A549 (cell line): ENCODE results near the gene ATP5MK. TPM values are rescaled to one million over a fixed set of nuclear protein-coding genes. Genes with fewer than 3 reads are reported as not detected.
"Not testable (repeated sequence)": the region's sequence is repeated elsewhere in the genome, so short reads cannot be mapped to it uniquely, and the experiment has no call there.

Source experiments
- ATAC-seq, 2 experiments: fragments of 200-7000 bp in 1 of 2; fragments of >200 bp in 1 of 2; cut with Nextera tagmentation in 1 of 2; cut with Tn5 transposase in 1 of 2; 3 replicates each; pipeline versions ENCODE4 v1.8.0 to v1.9.1; 2018 to 2020; ENCODE audit warnings: mild to moderate bottlenecking in 1 of 2, moderate library complexity in 1 of 2
- CTCF ChIA-PET: fragments of 300-600 bp; sonication (Branson Sonifier 250); formaldehyde crosslinking; extraction: SDS; loops from one replicate; lab custom pipeline; 2021; ENCODE audit warnings: antibody characterized with exemption, inconsistent platforms; lab: Yijun Ruan, JAX
- POLR2A ChIA-PET: fragments of 350-600 bp; formaldehyde crosslinking; extraction: SDS; loops from one replicate; lab custom pipeline; 2021; ENCODE audit warnings: antibody characterized with exemption, inconsistent platforms; lab: Yijun Ruan, JAX
- DNase-seq, 2 experiments: peaks; one replicate each; pipeline versions ENCODE4 v3.0.0 to v3.0.0-alpha.2; 2011 to 2016; ENCODE audit warnings: low read depth in 1 of 2, low spot score in 1 of 2
- FAIRE-seq: peaks from 2 replicates; lab custom pipeline; 2011; peaks lifted over from hg19 to GRCh38; lab: Jason Lieb, UNC
- H3K27ac ChIP-seq, 2 experiments: fragments of >200 bp; sonication (Bioruptor Twin); formaldehyde crosslinking; 3 replicates each; pipeline ENCODE4 v1.5.1; 2016 to 2017
- H3K4me1 ChIP-seq: fragments of >200 bp; sonication (Bioruptor Twin); formaldehyde crosslinking; 3 replicates; pipeline ENCODE4 v1.6.1; 2016
- H3K4me2 ChIP-seq: fragments of >200 bp; sonication (Bioruptor Twin); formaldehyde crosslinking; 3 replicates; pipeline ENCODE4 v1.6.1; 2016
- H3K4me3 ChIP-seq: fragments of >200 bp; sonication (Bioruptor Twin); formaldehyde crosslinking; 3 replicates; pipeline ENCODE4 v1.5.1; 2016
- H3K9me3 ChIP-seq: fragments of >200 bp; sonication (Bioruptor Twin); formaldehyde crosslinking; 3 replicates; pipeline ENCODE4 v1.6.1; 2016
- ATOH8 ChIP-seq: fragments of 250-450 bp; sonication (Bioruptor Pico); IDR thresholded peaks from 2 replicates; pipeline ENCODE4 v1.5.0; 2020; ENCODE audit warnings: low read depth, mild to moderate bottlenecking, moderate library complexity
- CBX2 ChIP-seq: fragments of 200-600 bp; sonication (generic); IDR thresholded peaks from 2 replicates; pipeline ENCODE4 v1.6.1; 2016; ENCODE audit warnings: low read depth, mild to moderate bottlenecking, borderline replicate concordance
- CEBPB ChIP-seq, 2 experiments: fragments of >200 bp in 1 of 2; sonication (Bioruptor Twin) in 1 of 2; formaldehyde crosslinking in 1 of 2; IDR thresholded peaks; 2 replicates each; pipeline ENCODE4 v1.6.1; 2012 to 2016
- CHD4 ChIP-seq: fragments of 200-600 bp; sonication (generic); IDR thresholded peaks from 2 replicates; pipeline ENCODE4 v1.6.1; 2016; ENCODE audit warnings: antibody characterized with exemption, mild to moderate bottlenecking, borderline replicate concordance
- EHF ChIP-seq: fragments of 250-450 bp; sonication (Bioruptor Pico); IDR thresholded peaks from 2 replicates; pipeline ENCODE4 v1.5.0; 2020; ENCODE audit warnings: mild to moderate bottlenecking
- EP300 ChIP-seq, 2 experiments: fragments of >200 bp; sonication (Bioruptor Twin); formaldehyde crosslinking; IDR thresholded peaks; 2 replicates in 1 of 2; 3 replicates in 1 of 2; pipeline ENCODE4 v1.6.1; 2016 to 2017
- ESRRA ChIP-seq: fragments of 150-350 bp; IDR thresholded peaks from 2 replicates; pipeline ENCODE4 v1.6.1; 2014; ENCODE audit warnings: mild to moderate bottlenecking, low read length, borderline replicate concordance
- FOSB ChIP-seq: fragments of 250-450 bp; sonication (Bioruptor Pico); IDR thresholded peaks from 2 replicates; pipeline ENCODE4 v1.5.0; 2020; ENCODE audit warnings: mild to moderate bottlenecking, moderate library complexity
- GATA3 ChIP-seq: IDR thresholded peaks from 2 replicates; pipeline ENCODE4 v1.6.1; 2012; ENCODE audit warnings: borderline replicate concordance
- HEYL ChIP-seq: fragments of 250-450 bp; sonication (Bioruptor Pico); IDR thresholded peaks from 2 replicates; pipeline ENCODE4 v1.8.0; 2021; ENCODE audit warnings: mild to moderate bottlenecking, moderate library complexity
- HMGXB4 ChIP-seq: fragments of 250-450 bp; sonication (Bioruptor Pico); IDR thresholded peaks from 2 replicates; pipeline ENCODE4 v1.5.0; 2021; ENCODE audit warnings: mild to moderate bottlenecking, moderate library complexity, borderline replicate concordance
- HOXB5 ChIP-seq: fragments of 250-450 bp; sonication (Bioruptor Pico); IDR thresholded peaks from 2 replicates; pipeline ENCODE4 v1.5.0; 2020; ENCODE audit warnings: mild to moderate bottlenecking, moderate library complexity
- KDM1A ChIP-seq: fragments of 200-600 bp; sonication (generic); IDR thresholded peaks from 2 replicates; pipeline ENCODE4 v1.6.1; 2016; ENCODE audit warnings: low read depth, mild to moderate bottlenecking
- KDM5A ChIP-seq: fragments of 200-600 bp; sonication (generic); IDR thresholded peaks from 2 replicates; pipeline ENCODE4 v1.6.1; 2016; ENCODE audit warnings: antibody characterized with exemption, mild to moderate bottlenecking
- MAX ChIP-seq: IDR thresholded peaks from 2 replicates; pipeline ENCODE4 v1.6.1; 2012
- MYC ChIP-seq: IDR thresholded peaks from 2 replicates; pipeline ENCODE4 v1.6.1; 2012; ENCODE audit warnings: mild to moderate bottlenecking, inconsistent platforms, low read length, improper control_type of control experiment, borderline replicate concordance
- POLR2AphosphoS2 ChIP-seq: conservative IDR thresholded peaks from 2 replicates; pipeline ENCODE4 v1.6.1; 2012; ENCODE audit warnings: low read length, improper control_type of control experiment, inconsistent platforms
- RARB ChIP-seq: fragments of 250-450 bp; sonication (Bioruptor Pico); IDR thresholded peaks from 2 replicates; pipeline ENCODE4 v1.8.0; 2021; ENCODE audit warnings: mild to moderate bottlenecking, moderate library complexity
- RNF2 ChIP-seq: fragments of 200-600 bp; sonication (generic); IDR thresholded peaks from 2 replicates; pipeline ENCODE4 v1.6.1; 2016; ENCODE audit warnings: low read depth, mild to moderate bottlenecking, antibody characterized with exemption, moderate library complexity, borderline replicate concordance
- TP53 ChIP-seq: fragments of 250-450 bp; sonication (Bioruptor Pico); IDR thresholded peaks from 2 replicates; pipeline ENCODE4 v1.5.0; 2021; ENCODE audit warnings: mild to moderate bottlenecking, moderate library complexity
- ZC3H11A ChIP-seq: fragments of 450-650 bp; IDR thresholded peaks from 2 replicates; pipeline ENCODE4 v1.6.1; 2014; ENCODE audit warnings: antibody characterized with exemption, mild to moderate bottlenecking
- ZFP36 ChIP-seq: fragments of 450-650 bp; IDR thresholded peaks from 2 replicates; pipeline ENCODE4 v1.6.1; 2014; ENCODE audit warnings: borderline replicate concordance; ENCODE audit not compliant: partially characterized antibody
- WGBS: methylation state at CpG from one replicate; pipeline ENCODE4 v1.1.6; 2017; ENCODE audit errors: missing lambda C conversion rate; 5-methylcytosine and 5-hydroxymethylcytosine counted together
- polyA plus RNA-seq, 4 experiments: library from polyadenylated mRNA; depleted of rRNA in 3 of 4; stranded (reverse); fragments of >200 nt; fragmentation: RNase III in 1 of 4; extraction: RNeasy Plus Mini Kit Qiagen cat#74134 plus additional on column Dnase treatment in 1 of 4; gene quantifications; 2 replicates in 3 of 4; 3 replicates in 1 of 4; pipeline ENCODE4 v1.2.3, GENCODE V29; 2011 to 2017

ATP5MK gene
- polyA plus RNA-seq, 2 of the 4 experiments (the other 2 are of a cell fraction): 492 to 682 TPM

GRCh38 chr10:103419101-103419500 lies 22.8 kb upstream of the ATP5MK start:
- Histone ChIP-seq H3K4me1 (no peaks in the 10 kb centered on the region), H3K9me3 (no peaks in the 10 kb centered on the region), H3K27ac (no peak overlapping the region), H3K4me3 (no peak overlapping the region), H3K4me2 (no peak overlapping the region)
- FAIRE-seq (no peak), DNase-seq (no peak), ATAC-seq (no peak)
- TF ChIP-seq POLR2AphosphoS2: no peak
- TF ChIP-seq HMGXB4: no peak
- TF ChIP-seq HOXB5 (CRISPR knock-in tag): no peak
- TF ChIP-seq EHF (CRISPR knock-in tag): no peak
- TF ChIP-seq CEBPB (IDR thresholded peaks at IDR 0.05): no peak
- no peak for TF ChIP-seq MYC
- TF ChIP-seq GATA3: no peak
- no peak for TF ChIP-seq RNF2
- TF ChIP-seq ZC3H11A: no peak
- no peak for TF ChIP-seq MAX
- TF ChIP-seq ZFP36: no peak
- TF ChIP-seq EP300 (IDR thresholded peaks at IDR 0.05): no peak
- TF ChIP-seq CBX2: no peak
- no peak for TF ChIP-seq ATOH8 (CRISPR knock-in tag)
- TF ChIP-seq RARB (CRISPR knock-in tag): no peak
- TF ChIP-seq CHD4: no peak
- no peak for TF ChIP-seq KDM5A
- TF ChIP-seq FOSB (CRISPR knock-in tag): no peak
- no peak for TF ChIP-seq HEYL (CRISPR knock-in tag)
- WGBS: 96% methylated on average over 4 of the region's 4 CpGs
- ChIA-PET POLR2A (no interaction called here), CTCF (interaction anchor here (0.6 to 5.5 kb wide), 7 partner anchors 14 to 173 kb away, joined by 3 to 26 read pairs (median 5); no protein-coding TSS in a partner anchor)

GRCh38 chr10:103417601-103418000 lies 21.3 kb upstream of the ATP5MK start:
- 95% methylated on average over 5 of the region's 5 CpGs for WGBS
- H3K9me3 ChIP-seq: no peaks in the 10 kb centered on the region
- ATAC-seq: no peak
- ChIA-PET POLR2A (no interaction called here), CTCF (interaction anchor here (0.6 to 5.5 kb wide), 33 partner anchors 8 to 268 kb away, joined by 3 to 37 read pairs (median 6); partner anchors contain the start of genes ATP5MK, CALHM3, NEURL1 and PDCD11)
- no peaks in the 10 kb centered on the region for H3K4me1 ChIP-seq
- no peak overlapping the region for H3K4me2 ChIP-seq
- TF ChIP-seq TP53 (CRISPR knock-in tag) (no peak), ESRRA (no peak), KDM1A (no peak)
- H3K4me3 ChIP-seq: no peak overlapping the region
- no peak for DNase-seq
- no peak for FAIRE-seq
- H3K27ac ChIP-seq: no peak overlapping the region

- H3K27ac ChIP-seq, DNase-seq, POLR2A ChIA-PET, H3K4me3 ChIP-seq, H3K4me1 ChIP-seq, H3K9me3 ChIP-seq, ATAC-seq, FAIRE-seq, H3K4me2 ChIP-seq: not testable (repeated sequence)
- CTCF ChIA-PET: interaction anchor here (0.6 to 5.5 kb wide), 40 partner anchors 9 to 268 kb away, joined by 3 to 37 read pairs (median 5); partner anchors contain the start of genes ATP5MK, CALHM1, CALHM3 and NEURL1
- WGBS: 77% methylated on average over 5 of the region's 5 CpGs
Measured at GRCh38 chr10:103417148-103417469, 20.8 kb upstream of the ATP5MK start.
